GM13977 (cell line): Measurements from ENCODE around the gene NOC2L.

Experiments used
- DNase-seq: peaks from one replicate; pipeline ENCODE4 v3.0.0; 2012; ENCODE audit warnings: low spot score
- CTCF ChIP-seq: IDR thresholded peaks from 2 replicates; pipeline ENCODE4 v1.5.1; 2012; ENCODE audit warnings: mild to moderate bottlenecking, control low read depth; ENCODE audit not compliant: insufficient read depth; ENCODE audit errors: extremely low read depth, missing control alignments
- in situ Hi-C: fragments of 300-500 bp; cut with MboI; formaldehyde crosslinking; loops from one replicate; pipeline ENCODE4 v1.12.0; 2022; ENCODE audit warnings: low sequenced_read_pairs, low pct_unique_long_range_greater_than_20kb, mixed read lengths, inconsistent platforms; ENCODE audit not compliant: unreplicated experiment

Gene NOC2L

GRCh38 chr1:961132-961669, 2.1 kb upstream of the NOC2L start:
- in situ Hi-C loops = no loop called here
- no peak for TF ChIP-seq CTCF
- peak; percentile 72 for DNase-seq

- DNase-seq = peak; percentile 95
- in situ Hi-C loops = no loop called here
- TF ChIP-seq CTCF = no peak
Measured at GRCh38 chr1:960363-961131, 1.5 kb upstream of the NOC2L start, which contains the start of gene KLHL17. Gene KLHL17, plus strand, starts transcription at chr1:960584. Its CDS starts 110 bp downstream, at chr1:960694.

GRCh38 chr1:959731-960362, 791 bp upstream of the NOC2L start:
- no peak for TF ChIP-seq CTCF
- DNase-seq = no peak
- in situ Hi-C loops = no loop called here

GRCh38 chr1:956636-957035, 2.4 kb downstream of the NOC2L start:
- DNase-seq = no peak
- no peak for TF ChIP-seq CTCF
- in situ Hi-C loops = no loop called here

- TF ChIP-seq CTCF = no peak
- DNase-seq = no peak
- in situ Hi-C loops = no loop called here
Measured at GRCh38 chr1:955474-955873, 3.6 kb downstream of the NOC2L start.

GRCh38 chr1:954927-955326, 4.1 kb downstream of the NOC2L start:
- in situ Hi-C loops = no loop called here
- no peak for DNase-seq
- no peak for TF ChIP-seq CTCF
